Muscle layer of colon (tissue), 2 donors: ENCODE results near the gene PAK1IP1.
"Not testable (repeated sequence)": the region's sequence is repeated elsewhere in the genome, so short reads cannot be mapped to it uniquely, and the experiment has no call there.

Source experiments
- H3K27ac ChIP-seq: one replicate; pipeline ENCODE4 v1.7.0; 2013; ENCODE audit warnings: low read depth, mild to moderate bottlenecking, low read length, moderate library complexity
- H3K27me3 ChIP-seq, 2 donors: one replicate each; pipeline ENCODE4 v1.7.0; 2013; ENCODE audit warnings: low read length in 2 of 2, mild to moderate bottlenecking in 2 of 2; ENCODE audit not compliant: insufficient read depth in 2 of 2, control insufficient read depth in 1 of 2
- H3K36me3 ChIP-seq: one replicate; pipeline ENCODE4 v1.7.0; 2013; ENCODE audit warnings: mild to moderate bottlenecking, low read length; ENCODE audit not compliant: insufficient read depth
- H3K4me1 ChIP-seq: one replicate; pipeline ENCODE4 v1.7.0; 2013; ENCODE audit warnings: mild to moderate bottlenecking, low read length; ENCODE audit not compliant: insufficient read depth
- H3K4me3 ChIP-seq, 2 donors: one replicate each; pipeline ENCODE4 v1.7.0; 2013; ENCODE audit warnings: low read length in 2 of 2, low read depth in 1 of 2, mild to moderate bottlenecking in 1 of 2, moderate library complexity in 1 of 2
- H3K9ac ChIP-seq: one replicate; pipeline ENCODE4 v1.7.0; 2013; ENCODE audit warnings: low read length
- H3K9me3 ChIP-seq: one replicate; pipeline ENCODE4 v1.7.0; 2013; ENCODE audit warnings: mild to moderate bottlenecking, low read length
- donor health status: abdominal sarcoma.
- donor health status: Adenocarcinoma of cecum.

PAK1IP1 gene

GRCh38 chr6:10725716-10726115 is 30.9 kb downstream of the PAK1IP1 start:
- no peak overlapping the region for H3K9ac ChIP-seq
- peaks cover 31% of the 10 kb centered on the region for H3K4me1 ChIP-seq
- no peak overlapping the region for H3K27ac ChIP-seq

GRCh38 chr6:10730254-10730653 is 35.5 kb downstream of the PAK1IP1 start:
- Histone ChIP-seq H3K4me1 (peaks cover 4% of the 10 kb centered on the region), H3K9ac (no peak overlapping the region), H3K27ac (no peak overlapping the region), H3K9me3 (no peaks in the 10 kb centered on the region), H3K36me3 (peaks cover 49% of the 10 kb centered on the region), H3K4me3 (no peak overlapping the region), H3K27me3 (no peaks in the 10 kb centered on the region)

More at GRCh38 chr6:10725716-10726115, 30.9 kb downstream of the PAK1IP1 start:
- H3K36me3 ChIP-seq = peaks cover 34% of the 10 kb centered on the region
- no peaks in the 10 kb centered on the region for H3K27me3 ChIP-seq
- H3K9me3 ChIP-seq = no peaks in the 10 kb centered on the region
- no peak overlapping the region for H3K4me3 ChIP-seq

- H3K4me1 ChIP-seq = no peaks in the 10 kb centered on the region
- no peak overlapping the region for H3K4me3 ChIP-seq
- no peaks in the 10 kb centered on the region for H3K27me3 ChIP-seq
- H3K27ac ChIP-seq = peak overlapping the region; percentile 13
- peaks cover 34% of the 10 kb centered on the region for H3K36me3 ChIP-seq
- no peaks in the 10 kb centered on the region for H3K9me3 ChIP-seq
- no peak overlapping the region for H3K9ac ChIP-seq
These were observed 38.5 kb downstream of the PAK1IP1 start for GRCh38 chr6:10733151-10733715.

GRCh38 chr6:10733863-10734262 is 39.1 kb downstream of the PAK1IP1 start:
- Histone ChIP-seq H3K27me3 (no peaks in the 10 kb centered on the region), H3K27ac (peak overlapping the region; percentile 13), H3K36me3 (peaks cover 33% of the 10 kb centered on the region), H3K4me3 (no peak overlapping the region), H3K4me1 (no peaks in the 10 kb centered on the region), H3K9me3 (no peaks in the 10 kb centered on the region), H3K9ac (no peak overlapping the region)

GRCh38 chr6:10736731-10737130 is 42.0 kb downstream of the PAK1IP1 start:
- H3K4me3 ChIP-seq = no peak overlapping the region
- H3K9me3 ChIP-seq = no peaks in the 10 kb centered on the region
- H3K4me1 ChIP-seq = no peaks in the 10 kb centered on the region
- H3K27me3 ChIP-seq = no peaks in the 10 kb centered on the region
- H3K27ac ChIP-seq = no peak overlapping the region
- no peak overlapping the region for H3K9ac ChIP-seq
- H3K36me3 ChIP-seq = peaks cover 14% of the 10 kb centered on the region

GRCh38 chr6:10740061-10740460 is 45.3 kb downstream of the PAK1IP1 start:
- Histone ChIP-seq H3K27me3 (no peaks in the 10 kb centered on the region), H3K36me3 (peaks cover 4% of the 10 kb centered on the region), H3K4me1 (no peaks in the 10 kb centered on the region), H3K4me3 (no peak overlapping the region), H3K9me3 (no peaks in the 10 kb centered on the region), H3K9ac (no peak overlapping the region), H3K27ac (no peak overlapping the region)

- not testable (repeated sequence) for H3K9ac ChIP-seq, H3K36me3 ChIP-seq, H3K9me3 ChIP-seq, H3K4me3 ChIP-seq, H3K27ac ChIP-seq, H3K27me3 ChIP-seq, H3K4me1 ChIP-seq
These were observed 46.9 kb downstream of the PAK1IP1 start for GRCh38 chr6:10741643-10742042.

- H3K4me1 ChIP-seq = peaks cover 7% of the 10 kb centered on the region
- H3K9ac ChIP-seq = no peak overlapping the region
- H3K9me3 ChIP-seq = no peaks in the 10 kb centered on the region
These were observed 47.5 kb downstream of the PAK1IP1 start for GRCh38 chr6:10742251-10742650.

GRCh38 chr6:10743515-10743914 is 48.7 kb downstream of the PAK1IP1 start:
- H3K9me3 ChIP-seq = no peaks in the 10 kb centered on the region
- H3K27me3 ChIP-seq = no peaks in the 10 kb centered on the region
- H3K27ac ChIP-seq = no peak overlapping the region
- H3K9ac ChIP-seq = no peak overlapping the region
- peaks cover 11% of the 10 kb centered on the region for H3K4me1 ChIP-seq
- H3K36me3 ChIP-seq = peaks cover 4% of the 10 kb centered on the region
- H3K4me3 ChIP-seq = no peak overlapping the region

More at GRCh38 chr6:10742251-10742650, 47.5 kb downstream of the PAK1IP1 start:
- H3K27me3 ChIP-seq = no peaks in the 10 kb centered on the region
- H3K27ac ChIP-seq = no peak overlapping the region
- peaks cover 4% of the 10 kb centered on the region for H3K36me3 ChIP-seq
- H3K4me3 ChIP-seq = no peak overlapping the region

GRCh38 chr6:10745116-10745515 is 50.3 kb downstream of the PAK1IP1 start:
- H3K27me3 ChIP-seq = no peaks in the 10 kb centered on the region
- peaks cover 26% of the 10 kb centered on the region for H3K4me1 ChIP-seq
- no peak overlapping the region for H3K4me3 ChIP-seq
- no peaks in the 10 kb centered on the region for H3K9me3 ChIP-seq
- H3K9ac ChIP-seq = no peak overlapping the region
- H3K36me3 ChIP-seq = peaks cover 14% of the 10 kb centered on the region
- no peak overlapping the region for H3K27ac ChIP-seq

- Histone ChIP-seq H3K9ac (peak overlapping the region; percentile 28), H3K36me3 (peaks cover 23% of the 10 kb centered on the region), H3K4me1 (peaks cover 26% of the 10 kb centered on the region), H3K4me3 (peak overlapping the region; percentile 70 to 96), H3K9me3 (no peaks in the 10 kb centered on the region), H3K27ac (peak overlapping the region; percentile 80), H3K27me3 (no peaks in the 10 kb centered on the region)
These were observed 52.1 kb downstream of the PAK1IP1 start for GRCh38 chr6:10746915-10747250.

GRCh38 chr6:10747251-10747972 is 52.6 kb downstream of the PAK1IP1 start, which contains the start of gene TMEM14B:
TMEM14B (plus strand) TSS chr6:10747805; CDS start chr6:10749246, 1,441 bp downstream.
- Histone ChIP-seq H3K27ac (peak within 1 kb of the TSS; percentile 80), H3K4me3 (peak within 1 kb of the TSS; percentile 70 to 96), H3K36me3 (peaks cover 23% of the 10 kb centered on the region)

More at GRCh38 chr6:10747251-10747972, 52.6 kb downstream of the PAK1IP1 start, which contains the start of gene TMEM14B:
- Histone ChIP-seq H3K9ac (peak within 1 kb of the TSS; percentile 29), H3K4me1 (peaks cover 26% of the 10 kb centered on the region), H3K9me3 (no peaks in the 10 kb centered on the region), H3K27me3 (no peaks in the 10 kb centered on the region)
